Neural progenitor cell (in vitro differentiated cells): ENCODE data around the gene BDH1. TPM values are rescaled to one million over a fixed set of nuclear protein-coding genes. Genes with fewer than 3 reads are reported as not detected.

Source experiments
- DNase-seq: peaks from one replicate; pipeline ENCODE4 v3.0.0-alpha.2; 2016; ENCODE audit warnings: low spot score
- H2AFZ ChIP-seq: fragments of 200-600 bp; sonication (generic); replicated peaks from 2 replicates; pipeline ENCODE4 v1.6.1; 2016; ENCODE audit warnings: antibody characterized with exemption
- H3F3A ChIP-seq: fragments of 200-600 bp; sonication (generic); 2 replicates; pipeline ENCODE4 v1.6.1; 2016; ENCODE audit warnings: antibody characterized with exemption, low read depth
- H3K27ac ChIP-seq: fragments of 200-600 bp; sonication (generic); 2 replicates; pipeline ENCODE4 v1.5.1; 2016; ENCODE audit warnings: mild to moderate bottlenecking
- H3K27me3 ChIP-seq: fragments of 200-600 bp; sonication (generic); 2 replicates; pipeline ENCODE4 v1.6.1; 2016; ENCODE audit warnings: mild to moderate bottlenecking, moderate library complexity
- H3K36me3 ChIP-seq: fragments of 200-600 bp; sonication (generic); 2 replicates; pipeline ENCODE4 v1.5.1; 2016
- H3K4me1 ChIP-seq: fragments of 200-600 bp; sonication (generic); 2 replicates; pipeline ENCODE4 v1.6.1; 2016; ENCODE audit warnings: mixed run types
- H3K4me2 ChIP-seq: fragments of 200-600 bp; sonication (generic); 2 replicates; pipeline ENCODE4 v1.6.1; 2016
- H3K4me3 ChIP-seq: fragments of 200-600 bp; sonication (generic); 2 replicates; pipeline ENCODE4 v1.5.1; 2016
- H3K79me2 ChIP-seq: fragments of 200-600 bp; sonication (generic); 2 replicates; pipeline ENCODE4 v1.6.1; 2016; ENCODE audit warnings: low read depth
- H3K9ac ChIP-seq: fragments of 200-600 bp; sonication (generic); 2 replicates; pipeline ENCODE4 v1.6.1; 2016
- H3K9me3 ChIP-seq: fragments of 200-600 bp; sonication (generic); 2 replicates; pipeline ENCODE4 v1.5.1; 2016; ENCODE audit warnings: low read depth
- H4K20me1 ChIP-seq: fragments of 200-600 bp; sonication (generic); 2 replicates; pipeline ENCODE4 v1.6.1; 2016; ENCODE audit warnings: low read depth
- H3K27ac Mint-ChIP-seq: 3 replicates; pipeline ENCODE4 v1.8.0; 2021; ENCODE audit warnings: mixed read lengths
- H3K27me3 Mint-ChIP-seq: 2 replicates; pipeline ENCODE4 v1.8.0; 2022; ENCODE audit warnings: low read depth, mild to moderate bottlenecking, inconsistent platforms, moderate library complexity, mixed read lengths; ENCODE audit not compliant: insufficient read depth
- H3K36me3 Mint-ChIP-seq: 3 replicates; pipeline ENCODE4 v1.8.0; 2021; ENCODE audit warnings: mixed read lengths
- H3K4me1 Mint-ChIP-seq: 3 replicates; pipeline ENCODE4 v1.8.0; 2021; ENCODE audit warnings: mixed read lengths
- H3K4me3 Mint-ChIP-seq: 3 replicates; pipeline ENCODE4 v1.8.0; 2021; ENCODE audit warnings: mild to moderate bottlenecking, moderate library complexity, mixed read lengths
- H3K9me3 Mint-ChIP-seq: 3 replicates; pipeline ENCODE4 v1.8.0; 2020; ENCODE audit warnings: mixed read lengths
- CTCF ChIP-seq: fragments of 200-600 bp; sonication (generic); IDR thresholded peaks from 2 replicates; pipeline ENCODE4 v1.5.1; 2017; ENCODE audit warnings: antibody characterized with exemption, mild to moderate bottlenecking
- EZH2 ChIP-seq: fragments of 200-600 bp; sonication (generic); IDR thresholded peaks from 2 replicates; pipeline ENCODE4 v1.6.1; 2017; ENCODE audit warnings: antibody characterized with exemption, mild to moderate bottlenecking, moderate library complexity
- EZH2phosphoT487 ChIP-seq: fragments of 200-600 bp; sonication (generic); IDR thresholded peaks from 2 replicates; pipeline ENCODE4 v1.6.1; 2017; ENCODE audit warnings: antibody characterized with exemption
- total RNA-seq: library from RNA; depleted of rRNA; stranded (reverse); fragments of >200 nt; gene quantifications from 2 replicates; pipeline ENCODE4 v1.2.3, GENCODE V29; 2015; ENCODE audit warnings: low replicate concordance

BDH1 gene
- total RNA-seq, 1 donor from 2014 or later, result 19.4 TPM

GRCh38 chr3:197500812-197501211 is 55.0 kb downstream of the BDH1 start:
- Mint-ChIP-seq H3K4me3 (no peak overlapping the region), H3K9me3 (peaks cover 5% of the 10 kb centered on the region), H3K4me1 (peaks cover 32% of the 10 kb centered on the region), H3K27ac (no peak overlapping the region), H3K36me3 (no peaks in the 10 kb centered on the region), H3K27me3 (peaks cover 16% of the 10 kb centered on the region)
- Histone ChIP-seq H3K9me3 (no peaks in the 10 kb centered on the region), H3K27ac (no peak overlapping the region), H3K27me3 (no peaks in the 10 kb centered on the region), H3K9ac (no peak overlapping the region), H3K4me1 (peaks cover 9% of the 10 kb centered on the region), H2AFZ (no peak overlapping the region), H3K36me3 (no peaks in the 10 kb centered on the region), H3F3A (no peaks in the 10 kb centered on the region), H4K20me1 (no peaks in the 10 kb centered on the region), H3K79me2 (no peaks in the 10 kb centered on the region), H3K4me2 (no peak overlapping the region), H3K4me3 (no peak overlapping the region)
- no peak for DNase-seq
- no peak for TF ChIP-seq EZH2
- TF ChIP-seq EZH2phosphoT487, result no peak
- no peak for TF ChIP-seq CTCF

GRCh38 chr3:197499427-197499826 is 56.3 kb downstream of the BDH1 start:
- no peaks in the 10 kb centered on the region for H3K36me3 Mint-ChIP-seq
- no peaks in the 10 kb centered on the region for H3K9me3 ChIP-seq
- no peak overlapping the region for H3K9ac ChIP-seq
- peaks cover 5% of the 10 kb centered on the region for H3K9me3 Mint-ChIP-seq
- H3K4me2 ChIP-seq, result no peak overlapping the region
- H3K27me3 ChIP-seq, result no peaks in the 10 kb centered on the region
- H2AFZ ChIP-seq, result no peak overlapping the region
- peaks cover 30% of the 10 kb centered on the region for H3K4me1 Mint-ChIP-seq
- H3K4me3 Mint-ChIP-seq, result no peak overlapping the region
- no peaks in the 10 kb centered on the region for H3K79me2 ChIP-seq
- H3K36me3 ChIP-seq, result no peaks in the 10 kb centered on the region
- no peaks in the 10 kb centered on the region for H4K20me1 ChIP-seq
- no peak for TF ChIP-seq EZH2
- no peak for TF ChIP-seq CTCF
- TF ChIP-seq EZH2phosphoT487, result no peak
- H3K4me1 ChIP-seq, result peaks cover 4% of the 10 kb centered on the region
- peak overlapping the region; percentile 36 for H3K27ac Mint-ChIP-seq
- no peak overlapping the region for H3K27ac ChIP-seq
- H3F3A ChIP-seq, result no peaks in the 10 kb centered on the region
- peaks cover 10% of the 10 kb centered on the region for H3K27me3 Mint-ChIP-seq
- no peak for DNase-seq
- no peak overlapping the region for H3K4me3 ChIP-seq

- no peak overlapping the region for H3K4me3 ChIP-seq
- no peaks in the 10 kb centered on the region for H3K9me3 ChIP-seq
- no peak overlapping the region for H3K4me3 Mint-ChIP-seq
- H3K36me3 Mint-ChIP-seq, result no peaks in the 10 kb centered on the region
- H3K27ac ChIP-seq, result no peak overlapping the region
- no peak overlapping the region for H2AFZ ChIP-seq
- no peaks in the 10 kb centered on the region for H4K20me1 ChIP-seq
- DNase-seq, result no peak
- H3K4me1 ChIP-seq, result no peaks in the 10 kb centered on the region
- no peaks in the 10 kb centered on the region for H3K79me2 ChIP-seq
- no peaks in the 10 kb centered on the region for H3F3A ChIP-seq
- no peak overlapping the region for H3K27ac Mint-ChIP-seq
- no peak overlapping the region for H3K9ac ChIP-seq
- peaks cover 10% of the 10 kb centered on the region for H3K27me3 Mint-ChIP-seq
- H3K9me3 Mint-ChIP-seq, result peaks cover 5% of the 10 kb centered on the region
- peaks cover 32% of the 10 kb centered on the region for H3K4me1 Mint-ChIP-seq
- no peaks in the 10 kb centered on the region for H3K36me3 ChIP-seq
- no peak overlapping the region for H3K4me2 ChIP-seq
- TF ChIP-seq CTCF (no peak), EZH2 (no peak), EZH2phosphoT487 (no peak)
- no peaks in the 10 kb centered on the region for H3K27me3 ChIP-seq
Measured at GRCh38 chr3:197498499-197499241, 57.1 kb downstream of the BDH1 start.
